B cell (primary cell): ENCODE data around the gene ACTR6. TPM values are rescaled to one million over a fixed set of nuclear protein-coding genes. Genes with fewer than 3 reads are reported as not detected.

Experiments used
- ATAC-seq: fragments of 200-7000 bp; cut with Tn5 transposase; one replicate; pipeline ENCODE4 v1.10.0; 2021; ENCODE audit warnings: low read depth, mild to moderate bottlenecking, moderate number of reproducible peaks, moderate library complexity
- CTCF ChIA-PET: fragments of 350-600 bp; sonication (Branson Sonifier 250); formaldehyde crosslinking; loops from one replicate; lab custom pipeline; 2021; ENCODE audit warnings: antibody characterized with exemption, inconsistent platforms; lab: Charles Lee
- POLR2A ChIA-PET: fragments of 350-600 bp; sonication (Branson Sonifier 250); formaldehyde crosslinking; loops from one replicate; lab custom pipeline; 2021; ENCODE audit warnings: antibody characterized with exemption; lab: Charles Lee
- DNase-seq: peaks from one replicate; pipeline ENCODE4 v3.0.0; 2013
- H2AFZ ChIP-seq: 2 replicates; pipeline ENCODE4 v1.6.1; 2012; ENCODE audit warnings: mild to moderate bottlenecking, low read depth, low read length; ENCODE audit not compliant: insufficient read depth, poor library complexity, severe bottlenecking
- H3K27ac ChIP-seq, 2 donors: 1 replicate in 1 of 2; 2 replicates in 1 of 2; pipeline ENCODE4 v1.5.1; 2012 to 2013; ENCODE audit warnings: low read length in 2 of 2, mild to moderate bottlenecking in 2 of 2, moderate library complexity in 1 of 2
- H3K27me3 ChIP-seq, 4 experiments: fragments of 200-600 bp in 1 of 4; sonication (generic) in 1 of 4; replicated peaks in 1 of 4; 1 replicate in 2 of 4; 2 replicates in 2 of 4; pipeline versions ENCODE4 v1.6.1 to v1.7.0; 2013 to 2016; ENCODE audit warnings: low read length in 3 of 4, mild to moderate bottlenecking in 2 of 4, mixed read lengths in 1 of 4, moderate library complexity in 1 of 4; ENCODE audit not compliant: insufficient read depth in 4 of 4, control insufficient read depth in 3 of 4; ENCODE audit errors: control extremely low read depth in 1 of 4
- H3K36me3 ChIP-seq, 2 experiments: replicated peaks in 1 of 2; 1 replicate in 1 of 2; 2 replicates in 1 of 2; pipeline versions ENCODE4 v1.6.1 to v1.7.1; 2013; ENCODE audit warnings: low read length in 1 of 2; ENCODE audit not compliant: insufficient read depth in 2 of 2, control insufficient read depth in 1 of 2; ENCODE audit errors: control extremely low read depth in 1 of 2, extremely low read depth in 1 of 2
- H3K4me1 ChIP-seq, 2 donors: fragments of 200-600 bp in 1 of 2; sonication (generic) in 1 of 2; 1 replicate in 1 of 2; 2 replicates in 1 of 2; pipeline versions ENCODE4 v1.5.1 to v1.6.1; 2013 to 2017; ENCODE audit warnings: low read length in 2 of 2; ENCODE audit not compliant: control insufficient read depth in 2 of 2, insufficient read depth in 2 of 2
- H3K4me2 ChIP-seq: replicated peaks from 2 replicates; pipeline ENCODE3; 2012; ENCODE audit warnings: mild to moderate bottlenecking, low read depth, low read length; ENCODE audit not compliant: poor library complexity, severe bottlenecking
- H3K4me3 ChIP-seq, 5 experiments: fragments of 200-600 bp in 1 of 5; sonication (generic) in 1 of 5; 1 replicate in 3 of 5; 2 replicates in 2 of 5; pipeline versions ENCODE4 v1.5.1 to v1.7.0; 2011 to 2016; ENCODE audit warnings: low read length in 4 of 5, mild to moderate bottlenecking in 4 of 5, low read depth in 2 of 5, control low read depth in 1 of 5, moderate library complexity in 1 of 5; ENCODE audit not compliant: insufficient read depth in 1 of 5; ENCODE audit errors: control extremely low read depth in 1 of 5, extremely low read depth in 1 of 5
- H3K79me2 ChIP-seq: fragments of 200-600 bp; sonication (generic); one replicate; pipeline ENCODE4 v1.6.0; 2016; ENCODE audit warnings: low read length; ENCODE audit not compliant: control insufficient read depth, insufficient read depth
- H3K9ac ChIP-seq: fragments of 200-600 bp; sonication (generic); 2 replicates; pipeline ENCODE4 v1.6.1; 2017; ENCODE audit warnings: mild to moderate bottlenecking, low read length, moderate library complexity
- H3K9me3 ChIP-seq, 3 donors: one replicate each; pipeline versions ENCODE4 v1.6.1 to v1.7.1; 2013; ENCODE audit warnings: low read length in 2 of 3; ENCODE audit not compliant: control insufficient read depth in 2 of 3, insufficient read depth in 1 of 3; ENCODE audit errors: control extremely low read depth in 1 of 3
- H4K20me1 ChIP-seq: 2 replicates; pipeline ENCODE4 v1.6.0; 2012; ENCODE audit warnings: mild to moderate bottlenecking, low read length; ENCODE audit not compliant: insufficient read depth, control insufficient read depth, poor library complexity, severe bottlenecking
- H3K27ac Mint-ChIP-seq: one replicate; pipeline ENCODE4 v1.8.0; 2021; ENCODE audit warnings: mixed read lengths
- H3K27me3 Mint-ChIP-seq: one replicate; pipeline ENCODE4 v1.8.0; 2021; ENCODE audit warnings: mixed read lengths
- H3K4me1 Mint-ChIP-seq: one replicate; pipeline ENCODE4 v1.8.0; 2021; ENCODE audit warnings: mixed read lengths
- H3K4me3 Mint-ChIP-seq: one replicate; pipeline ENCODE4 v1.8.0; 2021; ENCODE audit warnings: mixed read lengths
- H3K9me3 Mint-ChIP-seq: one replicate; pipeline ENCODE4 v1.8.0; 2022; ENCODE audit warnings: mixed read lengths; ENCODE audit not compliant: insufficient read depth
- CTCF ChIP-seq: fragments of 200-600 bp; IDR thresholded peaks from one replicate; pipeline ENCODE4 v1.8.0; 2022; ENCODE audit warnings: antibody characterized with exemption, mild to moderate bottlenecking
- EZH2 ChIP-seq: IDR thresholded peaks from 2 replicates; pipeline ENCODE4 v1.6.1; 2012; ENCODE audit warnings: borderline replicate concordance, low read depth, mild to moderate bottlenecking, moderate library complexity, low read length; ENCODE audit not compliant: insufficient read depth, poor library complexity, severe bottlenecking
- WGBS: methylation state at CpG from one replicate; pipeline ENCODE4 v1.1.5; 2013; ENCODE audit warnings: missing lambda C conversion rate; ENCODE audit not compliant: insufficient coverage; 5-methylcytosine and 5-hydroxymethylcytosine counted together
- intact Hi-C: fragments of 100-400 bp; cut with micrococcal nuclease; formaldehyde crosslinking; loops from one replicate; pipeline ENCODE4 v1.10.0; 2022
- polyA plus RNA-seq: library from polyadenylated mRNA; depleted of rRNA; stranded (reverse); fragments of >200 nt; gene quantifications from 2 replicates; pipeline ENCODE4 v1.2.3, GENCODE V29; 2012
- total RNA-seq, 2 donors: library from RNA; stranded (reverse); fragments of 120-200 nt in 1 of 2; gene quantifications; 1 replicate in 1 of 2; 2 replicates in 1 of 2; pipeline versions ENCODE4 v1.2.3 to v1.2.4, GENCODE V29; 2013 to 2022

Gene ACTR6
- total and polyA plus RNA-seq, 2 donors (not counting 1 experiment from before 2014, with no cell fraction given), result 10.1 to 30.8 TPM

- Mint-ChIP-seq H3K9me3 (no peaks in the 10 kb centered on the region), H3K27me3 (no peaks in the 10 kb centered on the region), H3K4me3 (peak overlapping the region; percentile 99), H3K27ac (no peak overlapping the region), H3K4me1 (peaks cover 40% of the 10 kb centered on the region)
- Histone ChIP-seq H4K20me1 (peaks cover 15% of the 10 kb centered on the region), H3K9me3 (no peaks in the 10 kb centered on the region), H3K79me2 (peaks cover 67% of the 10 kb centered on the region), H2AFZ (no peak overlapping the region), H3K27me3 (no peaks in the 10 kb centered on the region), H3K4me2 (peak overlapping the region; percentile 88), H3K36me3 (no peaks in the 10 kb centered on the region), H3K9ac (no peak overlapping the region), H3K27ac (no peak overlapping the region), H3K4me1 (peaks cover 22 to 23% of the 10 kb centered on the region in 2 donors), H3K4me3 (peak overlapping the region in 1 of 5 experiments; percentile 1)
- ChIA-PET POLR2A (no interaction called here), CTCF (interaction anchor here (2.7 kb wide), 1 partner anchor 69 kb away, joined by 12 read pairs; the partner anchor contains the start of gene ACTR6)
- intact Hi-C loops, result loop anchor here (5.0 to 10.0 kb wide), 3 partner anchors 303 to 1754 kb away; partner anchors contain the start of genes GAS2L3, TMPO and UTP20
- DNase-seq, result peak; percentile 6
- WGBS, result 80% methylated on average over 3 of the region's 5 CpGs
- no peak for TF ChIP-seq EZH2
- no peak for TF ChIP-seq CTCF
- ATAC-seq, result no peak
Measured at GRCh38 chr12:100268835-100269564, 68.4 kb downstream of the ACTR6 start.

GRCh38 chr12:100273782-100274181 lies 73.2 kb downstream of the ACTR6 start:
- H3K9me3 Mint-ChIP-seq, result no peaks in the 10 kb centered on the region
- intact Hi-C loops, result no loop called here
- Histone ChIP-seq H3K27me3 (no peaks in the 10 kb centered on the region), H3K79me2 (peaks cover 95% of the 10 kb centered on the region), H3K27ac (no peak overlapping the region), H3K36me3 (no peaks in the 10 kb centered on the region), H3K4me1 (peaks cover 4 to 8% of the 10 kb centered on the region in 2 donors), H3K9ac (no peak overlapping the region), H3K9me3 (no peaks in the 10 kb centered on the region), H4K20me1 (peaks cover 28% of the 10 kb centered on the region), H3K4me3 (no peak overlapping the region), H3K4me2 (no peak overlapping the region), H2AFZ (no peak overlapping the region)
- H3K27me3 Mint-ChIP-seq, result no peaks in the 10 kb centered on the region
- TF ChIP-seq CTCF, result no peak
- no peak for TF ChIP-seq EZH2
- H3K27ac Mint-ChIP-seq, result no peak overlapping the region
- DNase-seq, result no peak
- peaks cover 36% of the 10 kb centered on the region for H3K4me1 Mint-ChIP-seq
- WGBS, result 100% methylated on average over 2 of the region's 4 CpGs
- ATAC-seq, result no peak
- ChIA-PET POLR2A (no interaction called here), CTCF (no interaction called here)
- H3K4me3 Mint-ChIP-seq, result no peak overlapping the region
